Measurements from ENCODE around the gene KRT37. TPM values are rescaled to one million over a fixed set of nuclear protein-coding genes. Genes with fewer than 3 reads are reported as not detected.

The KRT37 gene
- total and polyA plus RNA-seq, 5 donors from 2014 or later, result not detected

- H3K27me3 ChIP-seq (ENCODE audit: control insufficient read depth, insufficient read depth, low read length), result peaks cover 5% of the 10 kb centered on the region
- DNase-seq (no peak), ATAC-seq (ENCODE audit: low read depth in 2 of 2) (no peak)
- no peaks in the 10 kb centered on the region for H3K36me3 ChIP-seq (ENCODE audit: control insufficient read depth, insufficient read depth, low read length)
- H3K27ac ChIP-seq (ENCODE audit: insufficient read depth, low read length, poor library complexity, severe bottlenecking), result no peak overlapping the region
- Mint-ChIP-seq H3K4me1 (peaks cover 0 to 2% (median 0%) of the 10 kb centered on the region in 4 donors), H3K27ac (no peak overlapping the region), H3K4me3 (no peak overlapping the region), H3K9me3 (peaks cover 0 to 2% (median 0%) of the 10 kb centered on the region in 7 donors), H3K36me3 (no peaks in the 10 kb centered on the region), H3K27me3 (peaks cover 21% of the 10 kb centered on the region)
- H3K4me3 ChIP-seq (ENCODE audit: low read depth, low read length), result no peak overlapping the region
- H3K4me1 ChIP-seq (ENCODE audit: control insufficient read depth, insufficient read depth, low read length, poor library complexity, severe bottlenecking), result no peaks in the 10 kb centered on the region
- H3K9me3 ChIP-seq (ENCODE audit: control insufficient read depth in 2 of 2, low read length in 2 of 2), result no peaks in the 10 kb centered on the region
Measured at GRCh38 chr17:41394254-41394996, 30.0 kb downstream of the KRT37 start.

DNA sequence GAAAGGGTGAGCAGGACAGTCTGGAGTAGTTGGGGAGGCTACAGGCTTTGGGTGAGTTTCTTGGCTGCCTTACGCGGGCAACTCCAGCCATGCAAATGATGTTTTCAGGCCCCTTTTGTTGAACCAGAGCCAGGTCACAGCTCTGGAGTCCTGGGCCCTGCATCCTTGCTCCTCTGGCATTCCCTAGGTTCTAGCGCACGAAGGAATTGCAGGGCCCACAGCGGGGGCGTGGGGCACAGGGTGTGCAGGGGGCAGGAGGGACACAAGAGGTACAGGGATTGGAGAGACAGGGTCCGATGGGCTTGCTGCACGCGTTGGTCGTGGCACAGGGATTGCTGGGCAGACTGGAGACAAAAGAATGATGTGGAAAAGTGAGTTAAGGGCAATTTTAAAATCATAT is 30.6 kb downstream of the KRT37 start:
- Mint-ChIP-seq H3K36me3 (no peaks in the 10 kb centered on the region), H3K4me1 (no peaks in the 10 kb centered on the region), H3K27ac (peak overlapping the region in 1 of 3 donors; percentile 88), H3K9me3 (peaks cover 0 to 4% (median 0%) of the 10 kb centered on the region in 7 donors), H3K27me3 (peaks cover 21% of the 10 kb centered on the region), H3K4me3 (no peak overlapping the region)
- H3K36me3 ChIP-seq (ENCODE audit: control insufficient read depth, insufficient read depth, low read length), result no peaks in the 10 kb centered on the region
- DNase-seq, result no peak
- no peak overlapping the region for H3K4me3 ChIP-seq (ENCODE audit: low read depth, low read length)
- no peaks in the 10 kb centered on the region for H3K9me3 ChIP-seq (ENCODE audit: control insufficient read depth in 2 of 2, low read length in 2 of 2)
- no peaks in the 10 kb centered on the region for H3K4me1 ChIP-seq (ENCODE audit: control insufficient read depth, insufficient read depth, low read length, poor library complexity, severe bottlenecking)
- H3K27me3 ChIP-seq (ENCODE audit: control insufficient read depth, insufficient read depth, low read length), result peaks cover 5% of the 10 kb centered on the region
- ATAC-seq (ENCODE audit: low read depth in 2 of 2), result no peak
- H3K27ac ChIP-seq (ENCODE audit: insufficient read depth, low read length, poor library complexity, severe bottlenecking), result no peak overlapping the region

DNA sequence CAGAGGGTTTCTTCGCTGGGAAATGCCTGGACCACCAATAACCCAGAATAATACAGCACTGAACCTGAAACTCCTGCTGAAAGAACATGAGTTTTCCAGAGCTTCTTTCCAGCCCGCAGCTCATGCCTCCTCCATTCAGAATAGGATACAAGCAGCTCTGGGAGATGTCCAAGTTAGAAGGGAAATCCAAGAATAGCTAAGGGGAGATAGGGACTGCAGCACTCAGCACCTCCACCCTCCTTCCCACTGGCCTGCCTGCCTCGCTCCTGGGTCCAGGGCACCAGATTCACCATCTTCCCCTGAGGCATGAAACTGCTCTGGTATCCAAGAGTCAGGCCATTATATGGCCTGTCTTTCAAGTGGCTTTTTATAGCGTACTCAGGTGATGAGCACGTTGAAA is 31.1 kb downstream of the KRT37 start:
- H3K27ac Mint-ChIP-seq, result peak overlapping the region in 1 of 3 donors; percentile 88

DNA sequence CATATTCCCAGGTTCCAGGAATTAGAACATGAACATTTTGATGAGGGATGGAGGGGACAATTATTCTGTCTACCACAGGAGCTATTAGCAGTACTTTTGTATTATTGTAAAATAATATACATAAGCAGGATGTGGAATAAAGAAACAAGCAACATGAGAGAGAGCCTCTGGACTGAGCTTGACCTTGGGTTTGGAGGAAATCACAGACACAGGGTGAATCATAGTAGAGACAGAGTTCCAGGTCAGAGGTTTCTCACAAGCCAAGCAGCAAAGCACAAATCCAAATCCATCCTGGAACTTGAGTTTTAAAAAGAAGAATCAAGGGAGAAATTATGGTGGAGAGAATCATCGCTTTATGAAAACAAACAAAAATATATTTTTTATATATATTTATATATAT is 32.1 kb downstream of the KRT37 start:
- H3K9me3 Mint-ChIP-seq, result peaks cover 0 to 7% (median 1%) of the 10 kb centered on the region in 7 donors
- DNase-seq, result no peak
- peaks cover 36% of the 10 kb centered on the region for H3K27me3 Mint-ChIP-seq
- no peaks in the 10 kb centered on the region for H3K4me1 Mint-ChIP-seq
- ATAC-seq (ENCODE audit: low read depth in 2 of 2), result no peak
- H3K27ac Mint-ChIP-seq, result no peak overlapping the region
- no peaks in the 10 kb centered on the region for H3K4me1 ChIP-seq (ENCODE audit: control insufficient read depth, insufficient read depth, low read length, poor library complexity, severe bottlenecking)
- H3K27me3 ChIP-seq (ENCODE audit: control insufficient read depth, insufficient read depth, low read length), result peaks cover 8% of the 10 kb centered on the region
- H3K4me3 Mint-ChIP-seq, result no peak overlapping the region
- no peaks in the 10 kb centered on the region for H3K36me3 ChIP-seq (ENCODE audit: control insufficient read depth, insufficient read depth, low read length)
- H3K36me3 Mint-ChIP-seq, result no peaks in the 10 kb centered on the region
- no peak overlapping the region for H3K27ac ChIP-seq (ENCODE audit: insufficient read depth, low read length, poor library complexity, severe bottlenecking)
- no peak overlapping the region for H3K4me3 ChIP-seq (ENCODE audit: low read depth, low read length)
- H3K9me3 ChIP-seq (ENCODE audit: control insufficient read depth in 2 of 2, low read length in 2 of 2), result peaks cover 3 to 5% of the 10 kb centered on the region in 2 experiments

More for the DNA sequence above, 31.1 kb downstream of the KRT37 start:
- Mint-ChIP-seq H3K4me3 (no peak overlapping the region), H3K4me1 (no peaks in the 10 kb centered on the region), H3K36me3 (no peaks in the 10 kb centered on the region), H3K27me3 (peaks cover 27% of the 10 kb centered on the region), H3K9me3 (peaks cover 0 to 4% (median 0%) of the 10 kb centered on the region in 7 donors)
- H3K4me3 ChIP-seq (ENCODE audit: low read depth, low read length), result no peak overlapping the region
- no peak overlapping the region for H3K27ac ChIP-seq (ENCODE audit: insufficient read depth, low read length, poor library complexity, severe bottlenecking)
- H3K27me3 ChIP-seq (ENCODE audit: control insufficient read depth, insufficient read depth, low read length), result peaks cover 5% of the 10 kb centered on the region
- ATAC-seq (ENCODE audit: low read depth in 2 of 2) (no peak), DNase-seq (no peak)
- no peaks in the 10 kb centered on the region for H3K4me1 ChIP-seq (ENCODE audit: control insufficient read depth, insufficient read depth, low read length, poor library complexity, severe bottlenecking)
- no peaks in the 10 kb centered on the region for H3K9me3 ChIP-seq (ENCODE audit: control insufficient read depth in 2 of 2, low read length in 2 of 2)
- H3K36me3 ChIP-seq (ENCODE audit: control insufficient read depth, insufficient read depth, low read length), result no peaks in the 10 kb centered on the region

DNA sequence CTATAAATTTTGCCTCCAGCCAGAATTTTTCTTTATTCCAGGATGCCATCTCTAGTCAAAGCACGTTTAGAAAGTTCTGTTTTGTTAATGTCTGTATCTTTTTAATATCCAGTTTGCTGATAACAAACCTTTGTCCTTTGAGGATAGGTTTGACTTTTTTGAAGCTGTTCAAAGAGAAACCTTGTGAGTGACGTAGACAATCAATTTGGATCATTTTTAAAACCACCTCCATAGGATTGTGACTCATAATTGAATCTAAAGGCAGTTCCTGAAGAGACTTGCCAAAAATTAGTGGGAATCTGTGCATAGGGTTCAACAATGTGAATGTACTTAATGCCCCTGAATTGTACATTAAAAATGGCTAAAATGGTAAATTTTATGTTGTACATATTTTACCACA is 32.9 kb downstream of the KRT37 start:
- H3K27ac ChIP-seq (ENCODE audit: insufficient read depth, low read length, poor library complexity, severe bottlenecking), result no peak overlapping the region
- no peak for ATAC-seq (ENCODE audit: low read depth in 2 of 2)
- Mint-ChIP-seq H3K36me3 (no peaks in the 10 kb centered on the region), H3K27ac (no peak overlapping the region), H3K27me3 (peaks cover 38% of the 10 kb centered on the region), H3K4me1 (no peaks in the 10 kb centered on the region), H3K4me3 (no peak overlapping the region), H3K9me3 (peaks cover 0 to 15% (median 5%) of the 10 kb centered on the region in 7 donors)
- DNase-seq, result no peak
- H3K4me3 ChIP-seq (ENCODE audit: low read depth, low read length), result no peak overlapping the region
- no peaks in the 10 kb centered on the region for H3K36me3 ChIP-seq (ENCODE audit: control insufficient read depth, insufficient read depth, low read length)
- H3K4me1 ChIP-seq (ENCODE audit: control insufficient read depth, insufficient read depth, low read length, poor library complexity, severe bottlenecking), result no peaks in the 10 kb centered on the region
- peaks cover 7 to 10% of the 10 kb centered on the region in 2 experiments for H3K9me3 ChIP-seq (ENCODE audit: control insufficient read depth in 2 of 2, low read length in 2 of 2)
- H3K27me3 ChIP-seq (ENCODE audit: control insufficient read depth, insufficient read depth, low read length), result peaks cover 8% of the 10 kb centered on the region

DNA sequence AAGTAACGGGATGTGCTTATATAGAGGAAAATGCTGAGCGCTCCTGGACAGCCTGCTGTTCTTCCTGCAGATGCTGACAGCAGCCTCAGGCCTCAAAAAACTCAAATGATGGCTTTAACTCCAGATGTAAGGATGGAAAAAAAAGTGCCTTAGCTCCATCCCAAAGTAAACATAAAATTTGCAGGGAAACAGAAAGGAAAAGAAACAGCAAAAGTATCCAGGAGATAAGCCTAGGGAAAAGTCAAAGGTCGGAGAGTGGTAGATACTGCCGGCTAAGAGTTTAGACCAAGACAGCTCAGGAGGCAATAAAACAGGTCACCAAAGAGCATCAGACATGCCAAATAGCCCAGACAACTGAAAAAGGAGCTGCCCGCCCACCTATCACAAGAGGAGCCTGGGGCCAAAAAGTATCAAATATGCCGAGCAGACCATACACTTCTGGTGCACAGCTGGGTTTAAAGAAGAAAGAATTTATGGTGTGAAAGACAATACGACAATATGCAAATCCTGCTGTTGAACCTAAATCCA is 33.9 kb downstream of the KRT37 start:
- Mint-ChIP-seq H3K27ac (no peak overlapping the region), H3K4me1 (no peaks in the 10 kb centered on the region), H3K4me3 (no peak overlapping the region), H3K9me3 (peaks cover 0 to 17% (median 7%) of the 10 kb centered on the region in 7 donors), H3K27me3 (peaks cover 41% of the 10 kb centered on the region), H3K36me3 (no peaks in the 10 kb centered on the region)
- ATAC-seq (ENCODE audit: low read depth in 2 of 2), result no peak
- no peak overlapping the region for H3K27ac ChIP-seq (ENCODE audit: insufficient read depth, low read length, poor library complexity, severe bottlenecking)
- H3K9me3 ChIP-seq (ENCODE audit: control insufficient read depth in 2 of 2, low read length in 2 of 2), result peaks cover 13 to 16% of the 10 kb centered on the region in 2 experiments
- no peak for DNase-seq
- H3K4me3 ChIP-seq (ENCODE audit: low read depth, low read length), result no peak overlapping the region
- no peaks in the 10 kb centered on the region for H3K4me1 ChIP-seq (ENCODE audit: control insufficient read depth, insufficient read depth, low read length, poor library complexity, severe bottlenecking)
- H3K36me3 ChIP-seq (ENCODE audit: control insufficient read depth, insufficient read depth, low read length), result no peaks in the 10 kb centered on the region
- H3K27me3 ChIP-seq (ENCODE audit: control insufficient read depth, insufficient read depth, low read length), result peaks cover 13% of the 10 kb centered on the region

GRCh38 chr17:41387670-41388069 is 36.7 kb downstream of the KRT37 start:
- Mint-ChIP-seq H3K4me1 (no peaks in the 10 kb centered on the region), H3K36me3 (no peaks in the 10 kb centered on the region), H3K9me3 (peaks cover 0 to 17% (median 7%) of the 10 kb centered on the region in 7 donors), H3K27ac (no peak overlapping the region), H3K4me3 (no peak overlapping the region), H3K27me3 (peaks cover 44% of the 10 kb centered on the region)
- no peak overlapping the region for H3K4me3 ChIP-seq (ENCODE audit: low read depth, low read length)
- no peaks in the 10 kb centered on the region for H3K4me1 ChIP-seq (ENCODE audit: control insufficient read depth, insufficient read depth, low read length, poor library complexity, severe bottlenecking)
- peaks cover 13% of the 10 kb centered on the region for H3K27me3 ChIP-seq (ENCODE audit: control insufficient read depth, insufficient read depth, low read length)
- DNase-seq, result no peak
- no peak for ATAC-seq (ENCODE audit: low read depth in 2 of 2)
- H3K27ac ChIP-seq (ENCODE audit: insufficient read depth, low read length, poor library complexity, severe bottlenecking), result no peak overlapping the region
- no peaks in the 10 kb centered on the region for H3K36me3 ChIP-seq (ENCODE audit: control insufficient read depth, insufficient read depth, low read length)
- peaks cover 13 to 16% of the 10 kb centered on the region in 2 experiments for H3K9me3 ChIP-seq (ENCODE audit: control insufficient read depth in 2 of 2, low read length in 2 of 2)

DNA sequence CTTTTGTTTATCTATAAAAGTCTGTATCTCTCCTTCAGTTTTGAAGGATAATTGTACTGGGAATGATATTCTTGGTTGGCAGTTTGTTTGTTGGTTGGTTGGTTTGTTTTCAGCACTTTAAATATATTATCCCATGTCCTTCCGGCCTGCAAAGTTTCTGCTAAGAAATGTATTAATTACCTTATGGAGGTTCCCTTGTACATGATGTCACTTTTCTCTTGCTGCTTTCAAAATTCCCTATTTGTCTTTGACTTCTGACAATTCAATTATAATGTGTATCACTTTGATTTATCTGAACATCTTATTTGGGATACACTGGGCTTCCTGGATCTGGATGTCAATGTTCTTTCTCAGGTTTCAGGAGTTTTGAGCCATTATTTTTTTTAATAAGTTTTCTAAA is 38.2 kb downstream of the KRT37 start:
- no peak overlapping the region for H3K27ac ChIP-seq (ENCODE audit: insufficient read depth, low read length, poor library complexity, severe bottlenecking)
- H3K4me1 ChIP-seq (ENCODE audit: control insufficient read depth, insufficient read depth, low read length, poor library complexity, severe bottlenecking), result no peaks in the 10 kb centered on the region
- H3K27me3 ChIP-seq (ENCODE audit: control insufficient read depth, insufficient read depth, low read length), result peaks cover 11% of the 10 kb centered on the region
- ATAC-seq (ENCODE audit: low read depth in 2 of 2), result no peak
- H3K4me3 ChIP-seq (ENCODE audit: low read depth, low read length), result no peak overlapping the region
- H3K36me3 ChIP-seq (ENCODE audit: control insufficient read depth, insufficient read depth, low read length), result no peaks in the 10 kb centered on the region
- Mint-ChIP-seq H3K27ac (no peak overlapping the region), H3K36me3 (no peaks in the 10 kb centered on the region), H3K4me3 (no peak overlapping the region), H3K9me3 (peaks cover 0 to 17% (median 5%) of the 10 kb centered on the region in 7 donors), H3K4me1 (no peaks in the 10 kb centered on the region), H3K27me3 (peaks cover 34% of the 10 kb centered on the region)
- H3K9me3 ChIP-seq (ENCODE audit: control insufficient read depth in 2 of 2, low read length in 2 of 2), result peaks cover 13 to 16% of the 10 kb centered on the region in 2 experiments
- DNase-seq, result no peak
